ENCODE data around the gene KLC1.
"Not testable (repeated sequence)": the region's sequence is repeated elsewhere in the genome, so short reads cannot be mapped to it uniquely, and the experiment has no call there.

The KLC1 gene

DNA sequence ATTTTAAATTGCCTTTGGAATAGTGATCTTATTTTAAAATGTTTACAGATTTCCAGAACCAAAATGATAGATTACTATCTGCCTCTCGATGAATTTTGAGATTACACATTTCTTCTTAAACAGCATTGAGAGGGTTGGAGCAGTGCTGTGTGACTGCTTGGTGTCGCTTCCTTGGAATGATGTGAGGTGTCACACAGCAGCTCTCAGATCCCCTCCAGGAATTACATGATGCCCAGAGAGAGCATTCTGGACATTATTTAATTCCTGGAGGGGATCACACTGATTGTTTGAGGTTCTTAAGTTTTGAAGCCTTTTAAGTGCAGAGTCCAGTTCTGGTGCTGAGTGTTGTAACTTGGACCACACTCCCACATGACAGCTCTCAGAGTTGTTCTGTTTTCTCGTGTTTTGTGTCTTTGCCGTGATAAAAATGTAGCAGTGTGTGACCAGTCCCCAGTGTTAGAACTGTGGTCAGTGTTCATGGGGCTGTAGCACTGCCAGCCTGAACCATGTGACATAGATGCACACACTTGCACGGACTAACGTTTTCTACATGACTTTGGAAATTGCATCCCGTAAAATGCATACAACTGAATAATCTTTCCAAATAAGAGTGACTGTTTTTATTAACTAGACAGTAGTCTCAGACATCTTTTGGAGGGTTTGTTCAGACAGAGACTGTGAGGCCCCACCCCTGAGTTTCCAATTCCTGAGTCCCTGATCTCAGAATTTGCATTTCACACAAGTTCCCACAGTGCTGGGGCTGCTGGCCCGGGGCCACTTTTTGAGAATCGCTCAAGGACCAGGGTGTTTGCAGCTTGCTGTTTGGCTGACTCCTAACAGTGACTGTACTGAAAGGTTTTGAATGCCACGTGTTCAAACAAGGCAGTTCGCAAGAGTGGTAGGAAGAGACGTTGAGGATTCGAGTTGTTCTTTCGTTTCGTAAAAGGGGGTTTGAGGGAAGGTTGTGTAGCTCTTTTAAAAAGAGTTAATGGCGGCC is 60.2 kb downstream of the KLC1 start:
- DNase-seq (ENCODE audit: low read depth in 1 of 2, low spot score in 1 of 2), result no peak

GRCh38 chr14:103690332-103690731 is 61.3 kb downstream of the KLC1 start:
- no peak for DNase-seq (ENCODE audit: low read depth in 1 of 2, low spot score in 1 of 2)

DNA sequence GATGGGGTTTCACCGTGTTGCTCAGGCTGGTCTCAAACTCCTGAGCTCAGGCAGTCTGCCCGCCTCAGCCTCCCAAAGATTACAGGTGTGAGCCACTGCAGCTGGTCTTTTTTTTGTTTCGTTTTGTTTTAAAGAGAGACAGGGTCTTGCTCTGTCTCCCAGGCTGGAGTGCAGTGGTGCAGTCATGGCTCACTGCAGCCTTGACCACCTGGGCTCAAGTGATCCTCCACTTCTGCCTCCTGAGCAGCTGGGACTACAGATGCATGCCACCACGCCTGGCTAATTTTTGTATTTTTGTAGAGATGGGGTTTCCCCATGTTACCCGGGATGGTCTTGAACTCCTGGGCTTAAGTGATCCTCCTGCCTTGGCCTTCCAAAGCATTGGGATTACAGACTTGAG is 62.6 kb downstream of the KLC1 start:
- not testable (repeated sequence) for DNase-seq (ENCODE audit: low read depth in 1 of 2, low spot score in 1 of 2)

DNA sequence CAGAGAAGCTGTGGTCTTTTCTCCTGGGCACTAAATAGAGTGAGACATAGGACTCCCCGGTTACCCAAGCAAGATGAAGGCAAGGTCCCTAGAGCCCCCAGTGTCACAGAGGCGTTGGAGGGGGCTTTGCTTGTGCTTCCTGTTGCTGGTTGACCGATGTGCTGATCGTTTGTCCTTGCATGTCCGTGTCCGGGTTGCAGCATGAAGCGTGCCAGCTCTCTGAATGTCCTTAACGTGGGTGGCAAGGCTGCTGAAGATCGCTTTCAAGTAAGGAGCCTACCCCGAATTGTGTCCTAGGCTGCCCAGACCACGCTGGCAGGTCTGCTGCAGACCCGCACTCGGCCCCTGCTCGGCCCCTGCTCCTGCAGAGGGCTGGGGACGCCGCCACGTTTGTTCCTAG is 63.1 kb downstream of the KLC1 start:
- DNase-seq (ENCODE audit: low read depth in 1 of 2, low spot score in 1 of 2), result no peak

GRCh38 chr14:103692871-103693270 is 63.9 kb downstream of the KLC1 start:
- no peak for DNase-seq (ENCODE audit: low read depth in 1 of 2, low spot score in 1 of 2)

DNA sequence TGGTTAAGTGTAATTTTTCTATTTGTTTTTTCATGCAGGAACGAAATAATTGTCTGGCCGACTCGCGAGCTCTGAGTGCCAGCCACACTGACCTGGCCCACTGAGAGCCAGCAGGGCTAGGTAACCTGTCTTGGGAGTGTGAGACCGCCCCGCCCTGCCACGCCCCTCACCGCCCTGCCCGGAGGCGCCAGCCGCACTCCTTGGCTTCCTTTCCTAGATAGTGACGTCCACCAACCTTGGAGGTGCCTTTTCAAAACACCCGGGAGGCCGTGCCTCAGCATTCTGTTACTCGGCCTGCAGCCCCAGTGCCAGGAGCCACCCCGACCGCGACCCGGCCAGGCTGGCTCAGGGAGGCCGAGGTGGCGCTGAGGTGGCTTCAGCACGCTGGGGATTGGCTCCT is 64.5 kb downstream of the KLC1 start:
- DNase-seq (ENCODE audit: low read depth in 1 of 2, low spot score in 1 of 2), result no peak

DNA sequence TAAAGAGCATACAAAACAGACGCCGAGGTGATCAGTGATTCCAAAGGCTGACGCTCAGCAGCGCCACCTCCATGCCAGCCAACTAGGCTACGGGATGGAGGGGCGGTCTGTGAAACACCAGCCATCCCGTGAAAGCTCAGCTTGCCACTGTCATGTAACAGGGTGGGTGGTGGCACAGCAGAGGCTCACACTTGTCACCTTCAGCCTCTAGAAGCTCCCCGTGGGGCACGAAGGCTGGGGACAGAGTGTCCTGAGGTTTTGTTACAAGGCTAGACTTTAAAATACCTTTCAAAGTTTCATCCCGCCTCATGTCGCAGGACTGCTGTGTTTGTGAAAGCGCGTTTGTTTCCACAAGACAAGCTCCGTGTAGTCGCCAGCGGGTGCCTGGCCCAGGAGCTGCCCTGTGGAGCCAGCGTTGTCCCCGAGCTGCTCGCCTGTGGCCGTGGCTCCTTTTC is 65.6 kb downstream of the KLC1 start:
- no peak for DNase-seq (ENCODE audit: low read depth in 1 of 2, low spot score in 1 of 2)

DNA sequence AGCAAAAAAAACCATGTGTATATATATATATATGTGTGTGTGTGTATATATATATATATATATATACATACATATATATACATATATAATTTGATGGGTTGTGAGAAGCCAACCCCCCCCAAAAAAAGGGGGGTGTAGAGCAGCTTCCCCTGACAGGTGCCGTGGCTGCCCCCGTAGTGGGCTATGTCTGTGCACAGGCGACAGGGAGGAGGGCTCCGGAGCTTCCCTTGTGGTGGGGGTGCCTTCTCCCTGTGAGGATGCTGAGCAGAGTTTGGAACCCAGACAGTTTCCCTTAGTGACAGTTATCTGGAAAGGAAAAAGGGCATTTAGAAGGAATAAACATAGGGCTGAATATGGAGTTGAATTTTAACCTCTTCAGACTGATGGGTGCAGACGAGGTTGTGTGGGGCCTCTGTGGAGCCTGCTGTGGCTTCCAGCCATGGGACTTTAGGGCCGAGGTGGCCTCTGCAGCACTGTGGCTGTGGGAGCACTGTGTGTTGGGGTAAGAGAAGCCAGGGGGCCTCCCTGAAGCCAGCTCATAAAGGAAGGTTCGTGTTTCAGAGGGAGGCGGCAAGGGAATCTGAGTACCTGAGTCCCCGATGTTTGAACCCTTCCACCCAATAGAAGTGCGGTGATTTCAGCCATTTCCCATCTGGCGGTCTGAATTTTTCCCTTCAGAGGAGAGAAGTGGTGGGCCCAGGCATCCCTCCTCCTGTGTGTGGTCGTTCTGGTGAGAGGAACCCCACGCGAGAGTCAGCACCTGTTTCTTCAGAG is 66.5 kb downstream of the KLC1 start:
- no peak for DNase-seq (ENCODE audit: low read depth in 1 of 2, low spot score in 1 of 2)

GRCh38 chr14:103696070-103696402 is 67.0 kb downstream of the KLC1 start:
- no peak for DNase-seq (ENCODE audit: low read depth in 1 of 2, low spot score in 1 of 2)

DNA sequence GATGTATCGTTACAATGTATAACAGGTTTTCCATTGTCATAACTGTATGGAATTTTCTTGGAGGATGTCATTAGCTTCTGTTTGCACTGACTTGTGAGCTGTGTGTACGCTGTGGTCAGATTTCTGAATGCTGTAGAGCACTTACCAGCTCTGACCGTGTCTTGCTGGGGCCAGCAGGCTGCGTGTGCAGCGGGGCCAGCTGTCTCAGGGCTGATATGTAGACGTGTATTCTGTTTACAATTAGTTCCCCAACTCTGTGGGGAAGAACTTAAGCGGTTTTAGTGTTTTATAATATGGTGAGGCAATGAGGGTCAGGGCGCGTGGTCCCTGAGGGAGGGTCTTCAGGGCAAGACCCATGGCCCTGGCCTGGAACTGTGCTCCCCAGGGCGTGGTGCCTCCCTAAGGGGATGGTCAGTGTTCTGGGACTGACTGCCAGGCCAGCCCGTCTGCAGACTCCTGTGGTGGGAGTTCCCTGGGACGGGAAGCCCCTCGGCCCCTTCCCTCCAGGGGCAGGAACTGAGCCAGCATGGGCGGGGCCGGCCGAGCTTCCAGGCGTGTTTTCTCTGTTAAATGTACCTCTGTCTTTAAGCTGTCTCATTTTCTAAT is 67.6 kb downstream of the KLC1 start:
- DNase-seq (ENCODE audit: low read depth in 1 of 2, low spot score in 1 of 2), result no peak

- DNase-seq (ENCODE audit: low read depth in 1 of 2, low spot score in 1 of 2), result no peak
These were observed 68.2 kb downstream of the KLC1 start for GRCh38 chr14:103697206-103697602.

GRCh38 chr14:103697603-103698379 is 68.8 kb downstream of the KLC1 start:
- DNase-seq (ENCODE audit: low read depth in 1 of 2, low spot score in 1 of 2), result no peak

DNA sequence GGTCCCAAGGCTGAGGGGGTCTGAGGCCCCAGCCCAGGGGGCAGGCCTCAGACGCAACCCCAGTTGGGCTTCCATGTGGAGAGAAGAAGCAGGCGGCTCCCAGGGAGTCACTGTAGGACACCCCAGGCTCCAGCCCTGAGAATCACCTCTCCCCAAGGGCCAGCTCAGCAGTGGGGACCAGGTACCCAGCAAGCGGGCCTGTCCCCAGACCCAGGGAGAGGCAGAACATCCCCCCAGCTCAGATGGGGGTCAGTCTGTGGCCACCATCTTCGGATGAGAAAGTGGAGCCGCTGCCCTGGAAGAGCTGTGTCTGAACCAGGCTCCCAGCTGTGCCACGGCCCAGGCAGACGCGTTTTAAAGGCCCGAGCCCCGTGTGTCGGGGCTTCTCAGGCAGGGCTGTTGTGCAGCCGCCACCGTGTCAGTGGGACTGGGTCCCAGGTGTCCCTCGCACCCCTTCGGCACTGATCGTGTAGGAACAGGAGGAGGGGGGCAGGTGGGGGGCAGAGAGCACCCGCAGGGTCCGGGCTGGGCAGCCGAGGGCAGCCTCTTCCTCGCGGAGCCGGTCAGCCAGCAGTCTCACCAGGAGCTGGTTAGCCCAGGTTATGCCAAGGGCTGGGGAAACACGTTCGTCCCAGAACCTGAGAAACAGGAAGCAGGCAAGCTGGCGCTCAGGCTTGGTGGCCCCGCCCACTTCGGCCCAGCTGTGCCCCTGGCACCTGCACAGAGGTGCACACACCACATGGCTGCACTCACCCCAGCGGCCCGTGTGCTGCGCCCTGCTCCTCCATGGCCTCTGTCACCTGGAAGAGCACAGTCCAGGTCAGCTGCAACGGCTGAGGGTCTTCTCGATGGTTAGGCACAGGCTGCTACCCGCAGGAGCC is 69.6 kb downstream of the KLC1 start:
- no peak for DNase-seq (ENCODE audit: low read depth in 1 of 2, low spot score in 1 of 2)

DNA sequence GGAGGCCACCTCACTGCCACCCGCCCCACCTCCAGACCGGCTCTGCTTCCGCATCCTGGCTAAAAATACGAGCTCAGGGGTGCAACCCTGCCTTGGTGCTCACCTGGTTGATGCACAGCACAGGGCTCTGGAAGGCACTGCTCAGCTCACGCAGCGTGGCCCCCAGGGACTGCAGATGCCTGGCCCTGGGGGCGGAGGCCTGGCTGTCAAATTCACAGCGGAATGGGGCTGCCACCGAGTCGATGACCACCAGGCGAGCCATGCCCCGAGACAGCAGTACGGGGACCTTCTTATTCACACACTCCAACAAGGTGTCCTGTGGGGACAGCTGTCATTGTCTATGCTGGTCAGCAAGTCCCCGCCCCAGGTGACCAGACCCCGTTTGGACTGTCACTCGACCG is 70.2 kb downstream of the KLC1 start:
- DNase-seq (ENCODE audit: low read depth in 1 of 2, low spot score in 1 of 2), result no peak

- DNase-seq (ENCODE audit: low read depth in 1 of 2, low spot score in 1 of 2), result no peak
These were observed 71.1 kb downstream of the KLC1 start for GRCh38 chr14:103699901-103700752.

DNA sequence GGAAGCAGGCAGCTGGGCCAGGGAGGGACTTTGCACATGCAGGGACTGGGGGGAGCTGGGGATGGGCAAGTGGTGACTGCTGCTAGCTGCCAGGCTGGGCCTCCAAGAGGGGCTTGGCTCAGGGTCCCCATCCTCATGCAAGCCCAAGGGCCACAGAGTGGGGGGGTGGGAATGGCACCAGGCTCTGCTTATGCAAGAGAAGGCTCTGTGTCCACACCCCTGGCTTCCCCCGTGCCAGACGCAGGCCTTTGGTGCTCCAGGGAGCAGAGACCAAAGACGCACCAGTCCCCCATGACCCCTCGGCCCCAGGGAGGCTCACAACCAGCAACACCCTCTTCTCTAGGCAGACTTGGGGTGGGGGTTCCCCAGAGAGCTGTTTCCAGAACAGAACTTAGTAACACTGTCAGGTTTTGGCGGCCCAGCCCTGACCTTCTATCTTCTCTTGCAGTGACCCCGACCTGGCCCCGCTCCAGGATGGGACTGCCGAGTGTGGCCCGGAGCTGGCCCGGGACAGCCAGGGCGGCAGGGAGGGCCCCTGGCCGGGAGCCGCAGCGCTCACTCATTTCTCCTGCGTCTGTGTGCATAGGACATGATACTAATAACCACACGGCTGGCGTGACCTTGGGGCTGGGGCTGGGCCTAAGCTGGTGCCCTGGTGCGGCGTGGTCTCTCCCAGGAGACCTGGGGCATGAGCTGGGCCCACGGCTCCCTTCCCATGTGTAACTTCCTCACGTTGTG is 71.9 kb downstream of the KLC1 start:
- no peak for DNase-seq (ENCODE audit: low read depth in 1 of 2, low spot score in 1 of 2)

DNA sequence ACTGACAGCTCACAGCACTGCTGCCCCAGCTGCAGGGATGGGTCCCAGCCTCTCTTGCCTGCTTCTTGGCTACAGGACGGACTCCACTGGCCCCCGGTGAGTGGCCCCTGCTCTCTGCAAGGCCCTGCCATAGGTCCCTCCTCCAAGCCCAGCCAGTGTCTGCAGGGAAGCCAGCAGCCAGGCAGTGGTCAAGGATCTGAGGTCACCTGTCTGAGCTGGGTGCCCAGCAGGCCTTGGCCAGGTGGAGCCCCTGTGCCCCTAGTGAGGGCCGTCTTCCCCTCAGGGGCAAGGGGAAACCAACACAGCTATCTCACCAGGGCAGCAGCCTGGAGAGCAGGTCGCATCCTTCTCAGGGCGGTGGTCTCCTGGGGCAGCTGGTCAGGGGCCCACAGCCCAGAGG is 73.1 kb downstream of the KLC1 start:
- DNase-seq (ENCODE audit: low read depth in 1 of 2, low spot score in 1 of 2), result no peak

All from stimulated activated CD4-positive, alpha-beta T cell treated with anti-CD3 and anti-CD28 coated beads, Interleukin-15, amount 100 ng/mL, for 1 hour (primary cell).